HL-60/S4 treated with retinoic acid at 250 ng/mL for 4 days and 3 days (cell line): Measurements from ENCODE around the gene RNF112.
"Not testable (repeated sequence)": the region's sequence is repeated elsewhere in the genome, so short reads cannot be mapped to it uniquely, and the experiment has no call there.

Experiments used
- in situ Hi-C: fragments of 300-500 bp; cut with MboI; formaldehyde crosslinking; loops from 2 replicates; pipeline ENCODE4 v1.7.0; 2022; ENCODE audit warnings: low sequenced_read_pairs

Gene RNF112

GRCh38 chr17:19410091-19410490 is 941 bp upstream of the RNF112 start:
- in situ Hi-C loops = no loop called here

- in situ Hi-C loops = no loop called here
Measured at GRCh38 chr17:19411631-19412030, 599 bp downstream of the RNF112 start.

- in situ Hi-C loops = no loop called here
Measured at GRCh38 chr17:19412510-19412909, 1.5 kb downstream of the RNF112 start.

GRCh38 chr17:19412984-19413383 is 2.0 kb downstream of the RNF112 start:
- in situ Hi-C loops = no loop called here

GRCh38 chr17:19413761-19414160 is 2.7 kb downstream of the RNF112 start:
- in situ Hi-C loops = no loop called here

GRCh38 chr17:19414396-19415280 is 3.6 kb downstream of the RNF112 start:
- in situ Hi-C loops = no loop called here

GRCh38 chr17:19415311-19415710 is 4.3 kb downstream of the RNF112 start:
- in situ Hi-C loops = no loop called here

GRCh38 chr17:19415806-19416775 is 5.1 kb downstream of the RNF112 start:
- in situ Hi-C loops = no loop called here

- in situ Hi-C loops = no loop called here
Measured at GRCh38 chr17:19417611-19418010, 6.6 kb downstream of the RNF112 start.

- in situ Hi-C loops = no loop called here
Measured at GRCh38 chr17:19418251-19418992, 7.4 kb downstream of the RNF112 start.

GRCh38 chr17:19421219-19421618 is 10.2 kb downstream of the RNF112 start:
- in situ Hi-C loops = no loop called here

- in situ Hi-C loops = no loop called here
Measured at GRCh38 chr17:19421926-19422325, 10.9 kb downstream of the RNF112 start.

GRCh38 chr17:19424934-19425868 is 14.2 kb downstream of the RNF112 start:
- in situ Hi-C loops = no loop called here

GRCh38 chr17:19426631-19427030 is 15.6 kb downstream of the RNF112 start:
- in situ Hi-C loops = no loop called here

- in situ Hi-C loops = no loop called here
Measured at GRCh38 chr17:19431691-19432090, 20.7 kb downstream of the RNF112 start.

- in situ Hi-C loops = no loop called here
Measured at GRCh38 chr17:19433255-19433654, 22.2 kb downstream of the RNF112 start.

- in situ Hi-C loops = no loop called here
Measured at GRCh38 chr17:19433727-19434340, 22.8 kb downstream of the RNF112 start.

- in situ Hi-C loops = no loop called here
Measured at GRCh38 chr17:19440421-19440820, 29.4 kb downstream of the RNF112 start.

- in situ Hi-C loops = not testable (repeated sequence)
Measured at GRCh38 chr17:19441288-19441687, 30.3 kb downstream of the RNF112 start.
